GM11168 (cell line): ENCODE data around the gene KLHL22.
"Not testable (repeated sequence)": the region's sequence is repeated elsewhere in the genome, so short reads cannot be mapped to it uniquely, and the experiment has no call there.

ENCODE experiments used
- in situ Hi-C: fragments of 300-500 bp; cut with MboI; formaldehyde crosslinking; loops from one replicate; pipeline ENCODE4 v1.12.0; 2022; ENCODE audit warnings: low sequenced_read_pairs; ENCODE audit not compliant: unreplicated experiment

KLHL22 gene

GRCh38 chr22:20392983-20393704 is 102.5 kb downstream of the KLHL22 start:
- in situ Hi-C loops: no loop called here

- in situ Hi-C loops: not testable (repeated sequence)
Measured at GRCh38 chr22:20392365-20392881, 103.2 kb downstream of the KLHL22 start.
